C4-2B (cell line): ENCODE data around the gene ZRSR2.

Source experiments
- ZFX ChIP-seq: fragments of 450-650 bp; IDR thresholded peaks from 2 replicates; pipeline ENCODE4 v1.6.1; 2017
- TF ChIP-seq, protein P1 (sequence below): fragments of 450-650 bp; conservative IDR thresholded peaks from 2 replicates; pipeline ENCODE4 v1.5.1; 2017; ENCODE audit warnings: mild to moderate bottlenecking

DNA sequence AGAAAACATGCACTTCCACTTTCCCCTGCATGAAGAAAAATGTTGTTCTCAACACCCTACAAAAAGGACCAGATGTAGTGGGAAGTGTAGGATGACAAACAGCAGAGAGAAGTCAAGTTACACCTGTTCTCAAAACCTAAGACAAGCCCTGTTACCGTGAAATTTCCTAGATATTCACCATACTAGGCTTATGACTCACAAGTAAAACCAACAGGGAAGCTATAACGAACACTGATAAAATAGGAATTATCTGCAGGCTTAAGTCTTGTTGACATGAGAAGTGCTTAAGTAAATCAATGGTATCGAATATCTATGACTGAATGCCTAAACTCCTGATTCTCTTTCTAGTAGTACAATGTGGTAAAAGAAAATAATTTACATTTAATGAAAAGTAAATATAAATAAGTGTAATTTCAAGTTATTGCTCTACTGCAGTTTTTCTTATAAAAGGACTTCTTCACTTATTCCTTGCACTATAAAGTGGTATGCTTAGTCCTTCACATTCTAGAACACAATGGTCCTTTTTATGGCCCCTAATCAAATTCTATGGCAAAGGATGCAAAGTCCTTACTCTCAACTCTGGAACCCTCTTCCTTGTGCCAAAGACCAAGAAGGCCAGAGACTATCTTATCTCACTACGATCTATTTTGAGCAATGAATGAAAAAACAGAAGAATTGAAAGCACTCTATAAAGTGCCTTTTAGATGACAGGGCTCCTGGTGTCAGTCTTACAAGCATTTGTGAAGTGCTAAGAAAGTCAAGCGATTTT lies 44.7 kb downstream of the ZRSR2 start:
- TF ChIP-seq, protein P1, sequence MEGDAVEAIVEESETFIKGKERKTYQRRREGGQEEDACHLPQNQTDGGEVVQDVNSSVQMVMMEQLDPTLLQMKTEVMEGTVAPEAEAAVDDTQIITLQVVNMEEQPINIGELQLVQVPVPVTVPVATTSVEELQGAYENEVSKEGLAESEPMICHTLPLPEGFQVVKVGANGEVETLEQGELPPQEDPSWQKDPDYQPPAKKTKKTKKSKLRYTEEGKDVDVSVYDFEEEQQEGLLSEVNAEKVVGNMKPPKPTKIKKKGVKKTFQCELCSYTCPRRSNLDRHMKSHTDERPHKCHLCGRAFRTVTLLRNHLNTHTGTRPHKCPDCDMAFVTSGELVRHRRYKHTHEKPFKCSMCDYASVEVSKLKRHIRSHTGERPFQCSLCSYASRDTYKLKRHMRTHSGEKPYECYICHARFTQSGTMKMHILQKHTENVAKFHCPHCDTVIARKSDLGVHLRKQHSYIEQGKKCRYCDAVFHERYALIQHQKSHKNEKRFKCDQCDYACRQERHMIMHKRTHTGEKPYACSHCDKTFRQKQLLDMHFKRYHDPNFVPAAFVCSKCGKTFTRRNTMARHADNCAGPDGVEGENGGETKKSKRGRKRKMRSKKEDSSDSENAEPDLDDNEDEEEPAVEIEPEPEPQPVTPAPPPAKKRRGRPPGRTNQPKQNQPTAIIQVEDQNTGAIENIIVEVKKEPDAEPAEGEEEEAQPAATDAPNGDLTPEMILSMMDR: no peak
- no peak for TF ChIP-seq ZFX
